ENCODE results near the gene APOM.

APOM gene

GRCh38 chr6:31705931-31706330 is 50.2 kb downstream of the APOM start:
- DNase-seq (ENCODE audit: low spot score) = no peak

DNA sequence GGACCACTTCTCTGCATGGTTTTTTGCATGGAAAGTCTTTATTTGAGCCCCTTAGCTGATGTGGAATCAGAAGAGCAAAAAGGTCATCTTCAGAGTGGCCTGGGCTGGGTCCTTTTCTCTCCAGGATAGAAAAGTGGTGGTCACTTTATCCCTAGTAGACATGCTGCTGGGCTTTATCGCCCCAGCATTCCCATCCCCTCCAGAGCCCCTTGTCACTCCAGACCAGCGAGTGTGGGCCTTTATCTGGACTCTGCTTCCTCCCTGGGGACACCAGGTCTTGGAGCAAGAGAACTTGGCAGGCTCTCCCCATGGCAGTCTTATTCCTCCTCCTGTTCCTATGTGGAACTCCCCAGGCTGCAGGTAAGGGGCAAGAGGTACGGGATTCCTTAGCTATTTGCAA is 50.9 kb downstream of the APOM start, which contains the start of gene LY6G6F:
TSS of gene LY6G6F (plus strand) at position 268 of the 400 bp plus-strand sequence. CDS start at position 309, 41 bp downstream.
- no peak for DNase-seq (ENCODE audit: low spot score)

DNA sequence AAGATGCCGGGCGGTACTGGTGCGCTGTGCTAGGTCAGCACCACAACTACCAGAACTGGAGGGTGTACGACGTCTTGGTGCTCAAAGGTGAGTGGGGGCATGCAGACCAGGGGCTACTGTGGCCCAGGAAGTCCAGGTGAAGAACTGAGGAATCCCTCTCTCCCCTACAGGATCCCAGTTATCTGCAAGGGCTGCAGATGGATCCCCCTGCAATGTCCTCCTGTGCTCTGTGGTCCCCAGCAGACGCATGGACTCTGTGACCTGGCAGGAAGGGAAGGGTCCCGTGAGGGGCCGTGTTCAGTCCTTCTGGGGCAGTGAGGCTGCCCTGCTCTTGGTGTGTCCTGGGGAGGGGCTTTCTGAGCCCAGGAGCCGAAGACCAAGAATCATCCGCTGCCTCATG is 52.0 kb downstream of the APOM start:
- DNase-seq (ENCODE audit: low spot score) = no peak

All from LoVo (cell line).